Hepatocyte (in vitro differentiated cells): Measurements from ENCODE around the gene TBC1D2. TPM values are rescaled to one million over a fixed set of nuclear protein-coding genes. Genes with fewer than 3 reads are reported as not detected.

Source experiments
- DNase-seq: peaks from one replicate; pipeline ENCODE4 v3.0.0-alpha.2; 2016; ENCODE audit warnings: low spot score
- H2AFZ ChIP-seq: fragments of 200-600 bp; sonication (generic); 2 replicates; pipeline ENCODE4 v1.6.0; 2016; ENCODE audit warnings: antibody characterized with exemption, mild to moderate bottlenecking
- H3K27ac ChIP-seq: fragments of 200-600 bp; sonication (generic); 2 replicates; pipeline ENCODE4 v1.5.1; 2016; ENCODE audit warnings: mild to moderate bottlenecking
- H3K27me3 ChIP-seq: fragments of 200-600 bp; sonication (generic); 2 replicates; pipeline ENCODE4 v1.6.1; 2016
- H3K36me3 ChIP-seq: fragments of 200-600 bp; sonication (generic); replicated peaks from 2 replicates; pipeline ENCODE4 v1.5.1; 2016; ENCODE audit warnings: low read depth; ENCODE audit not compliant: insufficient read depth
- H3K4me1 ChIP-seq: fragments of 200-600 bp; sonication (generic); 2 replicates; pipeline ENCODE4 v1.5.1; 2016; ENCODE audit warnings: mild to moderate bottlenecking, moderate library complexity; ENCODE audit not compliant: insufficient read depth
- H3K4me2 ChIP-seq: fragments of 200-600 bp; sonication (generic); 2 replicates; pipeline ENCODE4 v1.6.0; 2016
- H3K4me3 ChIP-seq: fragments of 200-600 bp; sonication (generic); 2 replicates; pipeline ENCODE4 v1.5.1; 2016; ENCODE audit warnings: mild to moderate bottlenecking
- H3K79me2 ChIP-seq: fragments of 200-600 bp; sonication (generic); 2 replicates; pipeline ENCODE4 v1.6.0; 2017; ENCODE audit warnings: mild to moderate bottlenecking
- H3K9me2 ChIP-seq: fragments of 200-600 bp; sonication (generic); replicated peaks from 2 replicates; pipeline ENCODE4 v1.6.0; 2017; ENCODE audit warnings: mild to moderate bottlenecking; ENCODE audit not compliant: insufficient read depth
- H3K9me3 ChIP-seq: fragments of 200-600 bp; sonication (generic); 2 replicates; pipeline ENCODE4 v1.5.1; 2016; ENCODE audit warnings: low read depth, mild to moderate bottlenecking
- H4K20me1 ChIP-seq: fragments of 200-600 bp; sonication (generic); 2 replicates; pipeline ENCODE4 v1.6.0; 2016; ENCODE audit warnings: mild to moderate bottlenecking; ENCODE audit not compliant: insufficient read depth, poor library complexity, severe bottlenecking
- CTCF ChIP-seq: fragments of 200-600 bp; sonication (generic); IDR thresholded peaks from 2 replicates; pipeline ENCODE4 v1.5.1; 2016; ENCODE audit warnings: antibody characterized with exemption, mild to moderate bottlenecking; ENCODE audit not compliant: poor library complexity
- EZH2 ChIP-seq: fragments of 200-600 bp; sonication (generic); IDR thresholded peaks from 2 replicates; pipeline ENCODE4 v1.6.1; 2016; ENCODE audit warnings: antibody characterized with exemption, mild to moderate bottlenecking, borderline replicate concordance
- EZH2phosphoT487 ChIP-seq: fragments of 200-600 bp; sonication (generic); IDR thresholded peaks from one replicate; pipeline ENCODE4 v1.6.1; 2018; ENCODE audit warnings: antibody characterized with exemption, mild to moderate bottlenecking, low read depth, moderate library complexity; ENCODE audit not compliant: unreplicated experiment, severe bottlenecking
- WGBS: methylation state at CpG from one replicate; pipeline ENCODE4 v1.1.6; 2016; ENCODE audit warnings: low lambda C conversion rate; ENCODE audit errors: missing lambda C conversion rate; 5-methylcytosine and 5-hydroxymethylcytosine counted together
- polyA plus RNA-seq: library from polyadenylated mRNA; unstranded; fragments of >200 nt; fragmentation: Nextera tagmentation; extraction: Ambion mirVana; gene quantifications from 2 replicates; pipeline ENCODE4 v1.2.1, GENCODE V29; 2016
- total RNA-seq: library from RNA; depleted of rRNA; stranded (reverse); fragments of >200 nt; gene quantifications from 2 replicates; pipeline ENCODE4 v1.2.3, GENCODE V29; 2014

The TBC1D2 gene
- total and polyA plus RNA-seq, 2 experiments from 2014 or later: 20.0 to 31.6 TPM

- Histone ChIP-seq H3K79me2 (no peaks in the 10 kb centered on the region), H3K27me3 (no peaks in the 10 kb centered on the region), H3K27ac (peak overlapping the region; percentile 92), H4K20me1 (no peaks in the 10 kb centered on the region), H3K4me3 (no peak overlapping the region), H3K36me3 (no peaks in the 10 kb centered on the region), H3K4me2 (peak overlapping the region; percentile 52), H2AFZ (no peak overlapping the region), H3K4me1 (peaks cover 77% of the 10 kb centered on the region), H3K9me2 (no peaks in the 10 kb centered on the region), H3K9me3 (no peaks in the 10 kb centered on the region)
- TF ChIP-seq EZH2phosphoT487 (no peak), CTCF (no peak), EZH2 (no peak)
- peak; percentile 56 for DNase-seq
- WGBS: 79% methylated on average over 10 of the region's 10 CpGs
Measured at GRCh38 chr9:98228392-98229089, 26.9 kb downstream of the TBC1D2 start.

GRCh38 chr9:98227883-98228282 lies 27.6 kb downstream of the TBC1D2 start:
- Histone ChIP-seq H3K27me3 (no peaks in the 10 kb centered on the region), H3K27ac (peak overlapping the region; percentile 92), H2AFZ (no peak overlapping the region), H3K36me3 (no peaks in the 10 kb centered on the region), H3K4me3 (no peak overlapping the region), H3K4me2 (peak overlapping the region; percentile 52), H3K79me2 (no peaks in the 10 kb centered on the region), H3K9me3 (no peaks in the 10 kb centered on the region), H3K4me1 (peaks cover 76% of the 10 kb centered on the region), H4K20me1 (no peaks in the 10 kb centered on the region), H3K9me2 (no peaks in the 10 kb centered on the region)
- 61% methylated on average over 7 of the region's 7 CpGs for WGBS
- TF ChIP-seq EZH2 (no peak), CTCF (no peak), EZH2phosphoT487 (no peak)
- DNase-seq: peak; percentile 48

DNA sequence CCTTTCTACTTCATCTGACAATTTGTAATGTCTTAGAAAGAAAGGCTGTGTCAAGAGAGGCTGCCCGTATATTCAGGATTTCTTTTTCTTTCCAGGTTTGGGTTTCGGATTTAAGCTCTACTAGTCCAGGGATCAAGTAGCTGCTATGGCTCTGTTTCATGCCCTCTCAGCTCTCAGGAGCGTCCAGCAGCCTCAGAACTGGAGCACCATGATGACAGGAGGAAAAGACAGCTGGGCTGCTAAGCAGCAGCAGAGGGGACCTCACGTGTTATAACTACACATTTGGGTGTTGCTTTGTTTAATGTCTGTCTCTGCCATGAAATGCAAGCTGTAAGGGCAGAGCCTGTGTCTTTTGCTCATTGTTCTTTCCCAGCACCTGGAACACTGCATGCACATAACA lies 28.5 kb downstream of the TBC1D2 start:
- Histone ChIP-seq H3K9me2 (no peaks in the 10 kb centered on the region), H3K4me2 (no peak overlapping the region), H3K27ac (peak overlapping the region; percentile 92), H3K27me3 (no peaks in the 10 kb centered on the region), H3K4me3 (no peak overlapping the region), H2AFZ (no peak overlapping the region), H3K4me1 (peaks cover 69% of the 10 kb centered on the region), H4K20me1 (no peaks in the 10 kb centered on the region), H3K9me3 (no peaks in the 10 kb centered on the region), H3K36me3 (no peaks in the 10 kb centered on the region), H3K79me2 (no peaks in the 10 kb centered on the region)
- WGBS: 77% methylated on average over 4 of the region's 4 CpGs
- no peak for DNase-seq
- TF ChIP-seq CTCF: no peak
- no peak for TF ChIP-seq EZH2phosphoT487
- no peak for TF ChIP-seq EZH2
